H1 (cell line): ENCODE measurements around the gene SLC9C1. TPM values are rescaled to one million over a fixed set of nuclear protein-coding genes. Genes with fewer than 3 reads are reported as not detected.

Source experiments
- CTCF ChIA-PET: fragments of 300-600 bp; sonication (Branson Sonifier 250); formaldehyde crosslinking; loops from one replicate; lab custom pipeline; 2021; ENCODE audit not compliant: partially characterized antibody; lab: Charles Lee
- POLR2A ChIA-PET: fragments of 300-600 bp; sonication (Branson Sonifier 250); formaldehyde crosslinking; loops from one replicate; lab custom pipeline; 2021; ENCODE audit warnings: inconsistent platforms; ENCODE audit not compliant: partially characterized antibody; lab: Charles Lee
- DNase-seq, 2 experiments: peaks; one replicate each; pipeline versions ENCODE4 v3.0.0 to v3.0.0-alpha.2; 2010 to 2022; ENCODE audit warnings: low spot score in 2 of 2, low read depth in 1 of 2, mixed read lengths in 1 of 2
- FAIRE-seq: peaks from 2 replicates; lab custom pipeline; 2011; peaks lifted over from hg19 to GRCh38; lab: Jason Lieb, UNC
- H2AFZ ChIP-seq: 2 replicates; pipeline ENCODE4 v1.8.1; 2012; ENCODE audit warnings: low read length, inconsistent platforms
- H2AK5ac ChIP-seq: 2 replicates; pipeline ENCODE4 v1.6.1; 2013; ENCODE audit warnings: low read depth, low read length
- H2BK120ac ChIP-seq: replicated peaks from 2 replicates; pipeline ENCODE3; 2013; ENCODE audit warnings: low read depth, low read length, inconsistent platforms
- H2BK12ac ChIP-seq: 2 replicates; pipeline ENCODE4 v1.6.1; 2013; ENCODE audit warnings: low read depth, low read length
- H2BK15ac ChIP-seq: 2 replicates; pipeline ENCODE4 v1.6.1; 2013; ENCODE audit warnings: low read length
- H2BK20ac ChIP-seq: 2 replicates; pipeline ENCODE4 v1.6.1; 2013; ENCODE audit warnings: low read length
- H2BK5ac ChIP-seq: 2 replicates; pipeline ENCODE4 v1.6.1; 2013; ENCODE audit warnings: low read depth, low read length
- H3K14ac ChIP-seq: 2 replicates; pipeline ENCODE4 v1.6.1; 2013; ENCODE audit warnings: inconsistent platforms; ENCODE audit not compliant: insufficient read length
- H3K18ac ChIP-seq: 2 replicates; pipeline ENCODE4 v1.6.1; 2013; ENCODE audit warnings: low read length; ENCODE audit errors: extremely low read depth
- H3K23ac ChIP-seq: 2 replicates; pipeline ENCODE4 v1.6.1; 2013; ENCODE audit warnings: inconsistent platforms; ENCODE audit not compliant: insufficient read length
- H3K23me2 ChIP-seq: 2 replicates; pipeline ENCODE4 v1.6.1; 2013; ENCODE audit warnings: low read depth, low read length
- H3K27ac ChIP-seq: 2 replicates; pipeline ENCODE4 v1.6.1; 2011; ENCODE audit warnings: low read depth, low read length, inconsistent platforms
- H3K27me3 ChIP-seq, 4 experiments: replicated peaks in 1 of 4; 1 replicate in 1 of 4; 2 replicates in 3 of 4; pipeline versions ENCODE4 v1.6.1 to v1.8.1; 2011 to 2013; ENCODE audit warnings: low read length in 3 of 4, mild to moderate bottlenecking in 3 of 4, inconsistent platforms in 2 of 4, mixed read lengths in 2 of 4, moderate library complexity in 1 of 4; ENCODE audit not compliant: control insufficient read depth in 3 of 4, insufficient read depth in 3 of 4; ENCODE audit errors: extremely low read depth in 1 of 4
- H3K36me3 ChIP-seq, 4 experiments: 2 replicates each; pipeline versions ENCODE4 v1.6.1 to v1.8.1; 2011 to 2013; ENCODE audit warnings: mild to moderate bottlenecking in 4 of 4, low read length in 3 of 4, moderate library complexity in 2 of 4, control low read depth in 1 of 4, inconsistent platforms in 1 of 4; ENCODE audit not compliant: insufficient read depth in 4 of 4, control insufficient read depth in 2 of 4
- H3K4ac ChIP-seq: replicated peaks from 2 replicates; pipeline ENCODE3; 2013; ENCODE audit warnings: low read length, low read depth, mixed read lengths, inconsistent platforms; ENCODE audit not compliant: insufficient read length
- H3K4me1 ChIP-seq, 4 experiments: replicated peaks in 1 of 4; 1 replicate in 1 of 4; 2 replicates in 3 of 4; pipeline versions ENCODE4 v1.6.1 to v1.8.1; 2011 to 2013; ENCODE audit warnings: low read length in 3 of 4, inconsistent platforms in 2 of 4, mixed read lengths in 1 of 4; ENCODE audit not compliant: insufficient read depth in 4 of 4, control insufficient read depth in 3 of 4
- H3K4me2 ChIP-seq, 2 experiments: 2 replicates each; pipeline versions ENCODE4 v1.6.1 to v1.8.1; 2011 to 2013; ENCODE audit warnings: low read depth in 2 of 2, low read length in 2 of 2, control low read depth in 1 of 2, inconsistent platforms in 1 of 2, mild to moderate bottlenecking in 1 of 2; ENCODE audit not compliant: insufficient read depth in 1 of 2
- H3K4me3 ChIP-seq, 4 experiments: fragments of 200-600, 300-600 bp in 1 of 4; sonication (generic), shearing (Covaris generic), sonication (Bioruptor Twin) in 1 of 4; 2 replicates each; pipeline versions ENCODE4 v1.5.1 to v1.8.1; 2011 to 2016; ENCODE audit warnings: low read length in 4 of 4, low read depth in 3 of 4, control low read depth in 2 of 4, inconsistent platforms in 2 of 4, mild to moderate bottlenecking in 2 of 4, mixed read lengths in 1 of 4, moderate library complexity in 1 of 4; ENCODE audit not compliant: insufficient read depth in 2 of 4; ENCODE audit errors: extremely low read depth in 1 of 4
- H3K56ac ChIP-seq: replicated peaks from 2 replicates; pipeline ENCODE3; 2013; ENCODE audit warnings: low read depth, mild to moderate bottlenecking, mixed read lengths, low read length, inconsistent platforms; ENCODE audit not compliant: insufficient read length
- H3K79me1 ChIP-seq: 2 replicates; pipeline ENCODE4 v1.6.1; 2013; ENCODE audit warnings: low read depth, low read length, control low read depth
- H3K79me2 ChIP-seq, 2 experiments: 2 replicates each; pipeline versions ENCODE4 v1.6.1 to v1.8.1; 2012 to 2013; ENCODE audit warnings: low read length in 2 of 2, mild to moderate bottlenecking in 2 of 2, inconsistent platforms in 1 of 2; ENCODE audit not compliant: insufficient read depth in 2 of 2, control insufficient read depth in 1 of 2
- H3K9ac ChIP-seq, 4 experiments: replicated peaks in 1 of 4; 1 replicate in 1 of 4; 2 replicates in 3 of 4; pipeline versions ENCODE4 v1.6.1 to v1.8.1; 2011 to 2013; ENCODE audit warnings: low read depth in 3 of 4, low read length in 3 of 4, control low read depth in 2 of 4, mild to moderate bottlenecking in 2 of 4, moderate library complexity in 2 of 4, inconsistent platforms in 1 of 4; ENCODE audit errors: extremely low read depth in 1 of 4
- H3K9me3 ChIP-seq, 2 experiments: 2 replicates each; pipeline versions ENCODE4 v1.6.1 to v1.8.1; 2012 to 2013; ENCODE audit warnings: mild to moderate bottlenecking in 2 of 2, moderate library complexity in 2 of 2, control low read depth in 1 of 2, inconsistent platforms in 1 of 2, low read depth in 1 of 2, low read length in 1 of 2, mixed read lengths in 1 of 2; ENCODE audit not compliant: insufficient read depth in 2 of 2
- H4K20me1 ChIP-seq, 2 experiments: replicated peaks in 1 of 2; 2 replicates each; pipeline versions ENCODE3 to v1.8.1; 2011 to 2013; ENCODE audit warnings: inconsistent platforms in 2 of 2, low read length in 2 of 2, mild to moderate bottlenecking in 1 of 2; ENCODE audit not compliant: insufficient read depth in 2 of 2, control insufficient read depth in 1 of 2
- H4K5ac ChIP-seq: 2 replicates; pipeline ENCODE4 v1.6.1; 2013; ENCODE audit warnings: low read length, low read depth, mixed read lengths, inconsistent platforms; ENCODE audit not compliant: insufficient read length
- H4K8ac ChIP-seq: 2 replicates; pipeline ENCODE4 v1.8.0; 2013; ENCODE audit warnings: mild to moderate bottlenecking, moderate library complexity, low read length, inconsistent platforms; ENCODE audit not compliant: insufficient read depth; ENCODE audit errors: extremely low read depth
- H4K91ac ChIP-seq: replicated peaks from 2 replicates; pipeline ENCODE3; 2013; ENCODE audit warnings: low read length, mixed read lengths, inconsistent platforms; ENCODE audit not compliant: insufficient read length
- ATF3 ChIP-seq: IDR thresholded peaks from 2 replicates; pipeline ENCODE4 v1.6.1; 2011; ENCODE audit warnings: low read depth, mild to moderate bottlenecking, low read length; ENCODE audit not compliant: insufficient read depth
- BACH1 ChIP-seq: IDR thresholded peaks from 2 replicates; pipeline ENCODE4 v1.6.1; 2012; ENCODE audit warnings: low read length, improper control_type of control experiment
- CEBPB ChIP-seq: IDR thresholded peaks from 2 replicates; pipeline ENCODE4 v1.6.1; 2012; ENCODE audit warnings: low read depth, low read length
- EGR1 ChIP-seq: IDR thresholded peaks from 2 replicates; pipeline ENCODE4 v1.6.1; 2011; ENCODE audit warnings: low read depth, low read length, borderline replicate concordance
- GABPA ChIP-seq: IDR thresholded peaks from 2 replicates; pipeline ENCODE4 v1.6.1; 2011; ENCODE audit warnings: mild to moderate bottlenecking, low read length, moderate library complexity, borderline replicate concordance; ENCODE audit not compliant: insufficient read depth
- HDAC6 ChIP-seq: IDR thresholded peaks from one replicate; pipeline ENCODE4 v1.7.1; 2012; ENCODE audit warnings: low read depth, mild to moderate bottlenecking, inconsistent platforms, low read length, moderate library complexity
- MAFK ChIP-seq: IDR thresholded peaks from 2 replicates; pipeline ENCODE4 v1.6.1; 2012; ENCODE audit warnings: low read depth, mild to moderate bottlenecking, improper control_type of control experiment, low read length
- NANOG ChIP-seq: IDR thresholded peaks from 2 replicates; pipeline ENCODE4 v1.6.1; 2011; ENCODE audit warnings: low read length, low read depth, mild to moderate bottlenecking, inconsistent platforms; ENCODE audit not compliant: insufficient read depth, poor library complexity, severe bottlenecking
- SIRT6 ChIP-seq: IDR thresholded peaks from one replicate; pipeline ENCODE4 v1.7.1; 2012; ENCODE audit warnings: low read length, inconsistent platforms
- SUZ12 ChIP-seq: fragments of 200-600 bp; sonication (generic); IDR thresholded peaks from 2 replicates; pipeline ENCODE4 v1.6.1; 2012; ENCODE audit warnings: mild to moderate bottlenecking, inconsistent platforms, low read length, moderate library complexity, mixed read lengths
- TBP ChIP-seq: IDR thresholded peaks from 2 replicates; pipeline ENCODE4 v1.6.1; 2011; ENCODE audit warnings: low read depth, low read length, improper control_type of control experiment
- WGBS, 2 experiments: shearing (Covaris generic) in 1 of 2; methylation state at CpG; one replicate each; pipeline versions ENCODE4 v1.1.6 to v1.1.7; 2013 to 2015; ENCODE audit warnings: low lambda C conversion rate in 2 of 2, mixed read lengths in 2 of 2, inconsistent platforms in 1 of 2, low coverage in 1 of 2, missing lambda C conversion rate in 1 of 2; ENCODE audit not compliant: insufficient replicate concordance in 2 of 2, insufficient coverage in 1 of 2, insufficient read length in 1 of 2; ENCODE audit errors: extremely low coverage in 1 of 2, missing lambda C conversion rate in 1 of 2; 5-methylcytosine and 5-hydroxymethylcytosine counted together
- polyA plus RNA-seq, 7 experiments: library from polyadenylated mRNA; depleted of rRNA in 3 of 7; stranded (reverse) in 5 of 7; unstranded in 2 of 7; fragments of >200 nt in 5 of 7; fragments of 200-250 nt in 2 of 7; gene quantifications; 1 replicate in 5 of 7; 2 replicates in 1 of 7; 4 replicates in 1 of 7; pipeline versions ENCODE4 v1.2.1 to v1.2.3, GENCODE V29; 2011 to 2013; ENCODE audit warnings: missing spikeins in 2 of 7, mixed read lengths in 2 of 7
- total RNA-seq: library from RNA; stranded (reverse); fragmentation: NEBNext Ultra II Directional; extraction: Animal tissue kit (Norgen Biotek cat#: 25700); gene quantifications from 2 replicates; pipeline ENCODE4 v1.2.1, GENCODE V29; 2021

SLC9C1 gene
- total and polyA plus RNA-seq, 2 of the 8 experiments (the other 6 are each of a cell fraction or from before 2014, with no cell fraction given) = 0.15 to 0.24 TPM

DNA sequence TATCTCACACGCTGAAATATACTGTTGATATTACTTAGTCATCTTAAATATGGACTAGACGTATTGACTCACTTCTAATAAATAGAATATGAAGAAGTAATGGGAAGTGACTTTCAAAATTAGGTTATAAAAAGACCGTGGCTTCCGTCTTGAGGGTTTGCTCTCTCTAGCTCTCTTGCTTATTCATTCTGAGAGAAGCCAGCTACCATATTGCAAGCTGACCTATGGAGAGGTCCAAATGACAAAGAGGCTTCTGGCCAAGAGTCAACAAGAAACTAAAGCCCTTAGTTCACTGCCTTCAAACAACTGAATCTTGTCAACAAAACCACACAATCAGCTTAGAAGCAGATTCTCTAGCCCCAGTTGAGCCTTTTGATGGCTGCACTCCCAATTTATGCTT lies 46.1 kb downstream of the SLC9C1 start:
- Histone ChIP-seq H3K27ac (no peak overlapping the region), H3K9me3 (0 out of 4 replicates have a peak, but pooled peaks cover 0 to 4% of the 10 kb centered on the region in 2 experiments), H3K79me1 (no peaks in the 10 kb centered on the region), H2BK20ac (no peak overlapping the region), H2BK120ac (no peak overlapping the region), H2BK15ac (no peak overlapping the region), H3K36me3 (no peaks in the 10 kb centered on the region), H4K8ac (no peak overlapping the region), H3K23ac (no peak overlapping the region), H4K5ac (no peak overlapping the region), H4K20me1 (no peaks in the 10 kb centered on the region), H3K56ac (no peak overlapping the region), H3K4me3 (no peak overlapping the region), H3K79me2 (no peaks in the 10 kb centered on the region), H2AK5ac (no peak overlapping the region), H2AFZ (no peak overlapping the region)
- CTCF ChIA-PET = no interaction called here
- POLR2A ChIA-PET = no interaction called here
- DNase-seq = no peak
- TF ChIP-seq TBP (no peak), ATF3 (no peak), CEBPB (no peak), BACH1 (no peak), SUZ12 (no peak), SIRT6 (no peak), GABPA (no peak), NANOG (no peak), MAFK (no peak), HDAC6 (no peak), EGR1 (no peak)
- TF ChIP-seq, all 59 proteins: peak for 0
- Histone ChIP-seq H3K4me2 (no peak overlapping the region), H3K18ac (no peak overlapping the region), H3K27me3 (no peaks in the 10 kb centered on the region), H3K23me2 (no peaks in the 10 kb centered on the region), H2BK5ac (no peak overlapping the region), H4K91ac (no peak overlapping the region), H3K9ac (no peak overlapping the region), H2BK12ac (no peak overlapping the region), H3K14ac (no peak overlapping the region), H3K4ac (no peak overlapping the region), H3K4me1 (no peaks in the 10 kb centered on the region)
- no peak for FAIRE-seq
- 85% methylated on average over 4 of the region's 4 CpGs; no CpG with 5 or more reads in 1 of the 2 experiments for WGBS, 2 experiments
